H1 (cell line): ENCODE data around the gene PTCH2. TPM values are rescaled to one million over a fixed set of nuclear protein-coding genes. Genes with fewer than 3 reads are reported as not detected.

Source experiments
- CTCF ChIA-PET: fragments of 300-600 bp; sonication (Branson Sonifier 250); formaldehyde crosslinking; loops from one replicate; lab custom pipeline; 2021; ENCODE audit not compliant: partially characterized antibody; lab: Charles Lee
- POLR2A ChIA-PET: fragments of 300-600 bp; sonication (Branson Sonifier 250); formaldehyde crosslinking; loops from one replicate; lab custom pipeline; 2021; ENCODE audit warnings: inconsistent platforms; ENCODE audit not compliant: partially characterized antibody; lab: Charles Lee
- DNase-seq, 2 experiments: peaks; one replicate each; pipeline versions ENCODE4 v3.0.0 to v3.0.0-alpha.2; 2010 to 2022; ENCODE audit warnings: low spot score in 2 of 2, low read depth in 1 of 2, mixed read lengths in 1 of 2
- FAIRE-seq: peaks from 2 replicates; lab custom pipeline; 2011; peaks lifted over from hg19 to GRCh38; lab: Jason Lieb, UNC
- H2AFZ ChIP-seq: 2 replicates; pipeline ENCODE4 v1.8.1; 2012; ENCODE audit warnings: low read length, inconsistent platforms
- H2AK5ac ChIP-seq: 2 replicates; pipeline ENCODE4 v1.6.1; 2013; ENCODE audit warnings: low read depth, low read length
- H2BK120ac ChIP-seq: replicated peaks from 2 replicates; pipeline ENCODE3; 2013; ENCODE audit warnings: low read depth, low read length, inconsistent platforms
- H2BK12ac ChIP-seq: 2 replicates; pipeline ENCODE4 v1.6.1; 2013; ENCODE audit warnings: low read depth, low read length
- H2BK15ac ChIP-seq: 2 replicates; pipeline ENCODE4 v1.6.1; 2013; ENCODE audit warnings: low read length
- H2BK20ac ChIP-seq: 2 replicates; pipeline ENCODE4 v1.6.1; 2013; ENCODE audit warnings: low read length
- H2BK5ac ChIP-seq: 2 replicates; pipeline ENCODE4 v1.6.1; 2013; ENCODE audit warnings: low read depth, low read length
- H3K14ac ChIP-seq: 2 replicates; pipeline ENCODE4 v1.6.1; 2013; ENCODE audit warnings: inconsistent platforms; ENCODE audit not compliant: insufficient read length
- H3K18ac ChIP-seq: 2 replicates; pipeline ENCODE4 v1.6.1; 2013; ENCODE audit warnings: low read length; ENCODE audit errors: extremely low read depth
- H3K23ac ChIP-seq: 2 replicates; pipeline ENCODE4 v1.6.1; 2013; ENCODE audit warnings: inconsistent platforms; ENCODE audit not compliant: insufficient read length
- H3K23me2 ChIP-seq: 2 replicates; pipeline ENCODE4 v1.6.1; 2013; ENCODE audit warnings: low read depth, low read length
- H3K27ac ChIP-seq: 2 replicates; pipeline ENCODE4 v1.6.1; 2011; ENCODE audit warnings: low read depth, low read length, inconsistent platforms
- H3K27me3 ChIP-seq, 4 experiments: replicated peaks in 1 of 4; 1 replicate in 1 of 4; 2 replicates in 3 of 4; pipeline versions ENCODE4 v1.6.1 to v1.8.1; 2011 to 2013; ENCODE audit warnings: low read length in 3 of 4, mild to moderate bottlenecking in 3 of 4, inconsistent platforms in 2 of 4, mixed read lengths in 2 of 4, moderate library complexity in 1 of 4; ENCODE audit not compliant: control insufficient read depth in 3 of 4, insufficient read depth in 3 of 4; ENCODE audit errors: extremely low read depth in 1 of 4
- H3K36me3 ChIP-seq, 4 experiments: 2 replicates each; pipeline versions ENCODE4 v1.6.1 to v1.8.1; 2011 to 2013; ENCODE audit warnings: mild to moderate bottlenecking in 4 of 4, low read length in 3 of 4, moderate library complexity in 2 of 4, control low read depth in 1 of 4, inconsistent platforms in 1 of 4; ENCODE audit not compliant: insufficient read depth in 4 of 4, control insufficient read depth in 2 of 4
- H3K4ac ChIP-seq: replicated peaks from 2 replicates; pipeline ENCODE3; 2013; ENCODE audit warnings: low read length, low read depth, mixed read lengths, inconsistent platforms; ENCODE audit not compliant: insufficient read length
- H3K4me1 ChIP-seq, 4 experiments: replicated peaks in 1 of 4; 1 replicate in 1 of 4; 2 replicates in 3 of 4; pipeline versions ENCODE4 v1.6.1 to v1.8.1; 2011 to 2013; ENCODE audit warnings: low read length in 3 of 4, inconsistent platforms in 2 of 4, mixed read lengths in 1 of 4; ENCODE audit not compliant: insufficient read depth in 4 of 4, control insufficient read depth in 3 of 4
- H3K4me2 ChIP-seq, 2 experiments: 2 replicates each; pipeline versions ENCODE4 v1.6.1 to v1.8.1; 2011 to 2013; ENCODE audit warnings: low read depth in 2 of 2, low read length in 2 of 2, control low read depth in 1 of 2, inconsistent platforms in 1 of 2, mild to moderate bottlenecking in 1 of 2; ENCODE audit not compliant: insufficient read depth in 1 of 2
- H3K4me3 ChIP-seq, 4 experiments: fragments of 200-600, 300-600 bp in 1 of 4; sonication (generic), shearing (Covaris generic), sonication (Bioruptor Twin) in 1 of 4; 2 replicates each; pipeline versions ENCODE4 v1.5.1 to v1.8.1; 2011 to 2016; ENCODE audit warnings: low read length in 4 of 4, low read depth in 3 of 4, control low read depth in 2 of 4, inconsistent platforms in 2 of 4, mild to moderate bottlenecking in 2 of 4, mixed read lengths in 1 of 4, moderate library complexity in 1 of 4; ENCODE audit not compliant: insufficient read depth in 2 of 4; ENCODE audit errors: extremely low read depth in 1 of 4
- H3K56ac ChIP-seq: replicated peaks from 2 replicates; pipeline ENCODE3; 2013; ENCODE audit warnings: low read depth, mild to moderate bottlenecking, mixed read lengths, low read length, inconsistent platforms; ENCODE audit not compliant: insufficient read length
- H3K79me1 ChIP-seq: 2 replicates; pipeline ENCODE4 v1.6.1; 2013; ENCODE audit warnings: low read depth, low read length, control low read depth
- H3K79me2 ChIP-seq, 2 experiments: 2 replicates each; pipeline versions ENCODE4 v1.6.1 to v1.8.1; 2012 to 2013; ENCODE audit warnings: low read length in 2 of 2, mild to moderate bottlenecking in 2 of 2, inconsistent platforms in 1 of 2; ENCODE audit not compliant: insufficient read depth in 2 of 2, control insufficient read depth in 1 of 2
- H3K9ac ChIP-seq, 4 experiments: replicated peaks in 1 of 4; 1 replicate in 1 of 4; 2 replicates in 3 of 4; pipeline versions ENCODE4 v1.6.1 to v1.8.1; 2011 to 2013; ENCODE audit warnings: low read depth in 3 of 4, low read length in 3 of 4, control low read depth in 2 of 4, mild to moderate bottlenecking in 2 of 4, moderate library complexity in 2 of 4, inconsistent platforms in 1 of 4; ENCODE audit errors: extremely low read depth in 1 of 4
- H3K9me3 ChIP-seq, 2 experiments: 2 replicates each; pipeline versions ENCODE4 v1.6.1 to v1.8.1; 2012 to 2013; ENCODE audit warnings: mild to moderate bottlenecking in 2 of 2, moderate library complexity in 2 of 2, control low read depth in 1 of 2, inconsistent platforms in 1 of 2, low read depth in 1 of 2, low read length in 1 of 2, mixed read lengths in 1 of 2; ENCODE audit not compliant: insufficient read depth in 2 of 2
- H4K20me1 ChIP-seq, 2 experiments: replicated peaks in 1 of 2; 2 replicates each; pipeline versions ENCODE3 to v1.8.1; 2011 to 2013; ENCODE audit warnings: inconsistent platforms in 2 of 2, low read length in 2 of 2, mild to moderate bottlenecking in 1 of 2; ENCODE audit not compliant: insufficient read depth in 2 of 2, control insufficient read depth in 1 of 2
- H4K5ac ChIP-seq: 2 replicates; pipeline ENCODE4 v1.6.1; 2013; ENCODE audit warnings: low read length, low read depth, mixed read lengths, inconsistent platforms; ENCODE audit not compliant: insufficient read length
- H4K8ac ChIP-seq: 2 replicates; pipeline ENCODE4 v1.8.0; 2013; ENCODE audit warnings: mild to moderate bottlenecking, moderate library complexity, low read length, inconsistent platforms; ENCODE audit not compliant: insufficient read depth; ENCODE audit errors: extremely low read depth
- H4K91ac ChIP-seq: replicated peaks from 2 replicates; pipeline ENCODE3; 2013; ENCODE audit warnings: low read length, mixed read lengths, inconsistent platforms; ENCODE audit not compliant: insufficient read length
- CTCF ChIP-seq, 3 experiments: IDR thresholded peaks; 1 replicate in 2 of 3; 2 replicates in 1 of 3; pipeline versions ENCODE4 v1.5.1 to v1.6.1; 2011; ENCODE audit warnings: low read length in 3 of 3, mild to moderate bottlenecking in 3 of 3, inconsistent platforms in 2 of 3, low read depth in 1 of 3, moderate library complexity in 1 of 3; ENCODE audit not compliant: insufficient read depth in 1 of 3; ENCODE audit errors: control extremely low read depth in 1 of 3
- EP300 ChIP-seq, 2 experiments: IDR thresholded peaks; 1 replicate in 1 of 2; 2 replicates in 1 of 2; pipeline ENCODE4 v1.6.1; 2011 to 2012; ENCODE audit warnings: low read depth in 2 of 2, low read length in 2 of 2, mild to moderate bottlenecking in 2 of 2, borderline replicate concordance in 1 of 2, inconsistent platforms in 1 of 2, moderate library complexity in 1 of 2
- YY1 ChIP-seq: IDR thresholded peaks from 2 replicates; pipeline ENCODE4 v1.6.1; 2011; ENCODE audit warnings: low read depth, mild to moderate bottlenecking, low read length
- WGBS, 2 experiments: shearing (Covaris generic) in 1 of 2; methylation state at CpG; one replicate each; pipeline versions ENCODE4 v1.1.6 to v1.1.7; 2013 to 2015; ENCODE audit warnings: low lambda C conversion rate in 2 of 2, mixed read lengths in 2 of 2, inconsistent platforms in 1 of 2, low coverage in 1 of 2, missing lambda C conversion rate in 1 of 2; ENCODE audit not compliant: insufficient replicate concordance in 2 of 2, insufficient coverage in 1 of 2, insufficient read length in 1 of 2; ENCODE audit errors: extremely low coverage in 1 of 2, missing lambda C conversion rate in 1 of 2; 5-methylcytosine and 5-hydroxymethylcytosine counted together
- polyA plus RNA-seq, 7 experiments: library from polyadenylated mRNA; depleted of rRNA in 3 of 7; stranded (reverse) in 5 of 7; unstranded in 2 of 7; fragments of >200 nt in 5 of 7; fragments of 200-250 nt in 2 of 7; gene quantifications; 1 replicate in 5 of 7; 2 replicates in 1 of 7; 4 replicates in 1 of 7; pipeline versions ENCODE4 v1.2.1 to v1.2.3, GENCODE V29; 2011 to 2013; ENCODE audit warnings: missing spikeins in 2 of 7, mixed read lengths in 2 of 7
- total RNA-seq: library from RNA; stranded (reverse); fragmentation: NEBNext Ultra II Directional; extraction: Animal tissue kit (Norgen Biotek cat#: 25700); gene quantifications from 2 replicates; pipeline ENCODE4 v1.2.1, GENCODE V29; 2021

The PTCH2 gene
- total and polyA plus RNA-seq, 2 of the 8 experiments (the other 6 are each of a cell fraction or from before 2014, with no cell fraction given): 0.35 to 1.2 TPM

- ChIA-PET POLR2A (interaction anchor here (1.2 to 16.6 kb wide), 7 partner anchors 8 to 512 kb away, joined by 4 to 547 read pairs (median 18); partner anchors contain the start of genes BTBD19, DYNLT4, HPDL and MUTYH), CTCF (interaction anchor here (0.6 to 5.9 kb wide), 12 partner anchors 19 to 185 kb away, joined by 3 to 36 read pairs (median 5); partner anchors contain the start of genes BEST4, BTBD19, HECTD3 and UROD)
- no peak overlapping the region; the same call in 1 of the 2 replicates for H2AK5ac ChIP-seq
- peak overlapping the region; percentile 21; the same call in 1 of the 2 replicates for H2BK20ac ChIP-seq
- H3K4me1 ChIP-seq: peaks cover 0 to 12% (median 4%) of the 10 kb centered on the region in 4 experiments; a peak in 6 of 7 replicates
- no peak overlapping the region for H3K23ac ChIP-seq
- H3K27ac ChIP-seq: no peak overlapping the region
- H4K8ac ChIP-seq: peak overlapping the region; percentile 14; the same call in 1 of the 2 replicates
- H4K91ac ChIP-seq: peak overlapping the region; percentile 40
- WGBS, 2 experiments: 93% methylated on average over 19 of the region's 21 CpGs; no CpG with 5 or more reads in 1 of the 2 experiments
- H3K27me3 ChIP-seq: no peaks in the 10 kb centered on the region
- DNase-seq (no peak), FAIRE-seq (no peak)
- peak overlapping the region; percentile 12; the same call in 1 of the 2 replicates for H2BK12ac ChIP-seq
- no peaks in the 10 kb centered on the region for H3K9me3 ChIP-seq
- no peak overlapping the region for H4K5ac ChIP-seq
- no peak overlapping the region for H3K18ac ChIP-seq
- no peak overlapping the region for H3K9ac ChIP-seq
- no peak overlapping the region for H3K14ac ChIP-seq
- H2AFZ ChIP-seq: no peak overlapping the region; the same call in 1 of the 2 replicates
- no peaks in the 10 kb centered on the region for H4K20me1 ChIP-seq
- H2BK120ac ChIP-seq: no peak overlapping the region
- H3K79me2 ChIP-seq: no peaks in the 10 kb centered on the region
- peak overlapping the region; percentile 57 for H3K4ac ChIP-seq
- H2BK5ac ChIP-seq: peak overlapping the region; percentile 22; the same call in 1 of the 2 replicates
- no peaks in the 10 kb centered on the region for H3K79me1 ChIP-seq
- TF ChIP-seq CTCF (IDR thresholded peaks at IDR 0.05; ENCODE audit: control extremely low read depth in 1 of 3, insufficient read depth in 1 of 3, low read depth in 1 of 3, low read length in 3 of 3): peak in 1 of 3 experiments; percentile 2; a peak in 1 of 4 replicates
- TF ChIP-seq YY1: 0 out of 2 replicates have a peak, but pooled peaks have one; percentile 40
- TF ChIP-seq EP300 (IDR thresholded peaks at IDR 0.05; ENCODE audit: borderline replicate concordance in 1 of 2, low read depth in 2 of 2, low read length in 2 of 2): no peak
- no peak overlapping the region for H3K4me3 ChIP-seq
- no peaks in the 10 kb centered on the region for H3K23me2 ChIP-seq
- H2BK15ac ChIP-seq: peak overlapping the region; percentile 50; the same call in 1 of the 2 replicates
- no peaks in the 10 kb centered on the region for H3K36me3 ChIP-seq
- no peak overlapping the region for H3K56ac ChIP-seq
- no peak overlapping the region for H3K4me2 ChIP-seq
Observed at GRCh38 chr1:44828003-44828651, 14.9 kb downstream of the PTCH2 start.
